Measurements from ENCODE around the gene NLRP3. TPM values are rescaled to one million over a fixed set of nuclear protein-coding genes. Genes with fewer than 3 reads are reported as not detected.
"Not testable (repeated sequence)": the region's sequence is repeated elsewhere in the genome, so short reads cannot be mapped to it uniquely, and the experiment has no call there.

NLRP3 gene
- total RNA-seq, 1 experiment from 2014 or later, result not detected

- peak; percentile 85 for DNase-seq (ENCODE audit: extremely low read depth, low read depth)
These were observed 25.7 kb upstream of the NLRP3 start for GRCh38 chr1:247390116-247390791.

GRCh38 chr1:247390996-247391395, 25.0 kb upstream of the NLRP3 start:
- DNase-seq (ENCODE audit: extremely low read depth, low read depth), result no peak

GRCh38 chr1:247392088-247392487, 23.9 kb upstream of the NLRP3 start:
- no peak for DNase-seq (ENCODE audit: extremely low read depth, low read depth)

- DNase-seq (ENCODE audit: extremely low read depth, low read depth), result not testable (repeated sequence)
These were observed 20.9 kb upstream of the NLRP3 start for GRCh38 chr1:247395075-247395474.

GRCh38 chr1:247400685-247401084, 15.3 kb upstream of the NLRP3 start:
- DNase-seq (ENCODE audit: extremely low read depth, low read depth), result no peak

- DNase-seq (ENCODE audit: extremely low read depth, low read depth), result no peak
These were observed 14.5 kb upstream of the NLRP3 start for GRCh38 chr1:247401310-247402119.

GRCh38 chr1:247402120-247402675, 13.8 kb upstream of the NLRP3 start:
- no peak for DNase-seq (ENCODE audit: extremely low read depth, low read depth)

GRCh38 chr1:247406014-247406656, 9.8 kb upstream of the NLRP3 start:
- no peak for DNase-seq (ENCODE audit: extremely low read depth, low read depth)

- DNase-seq (ENCODE audit: extremely low read depth, low read depth), result no peak
These were observed 8.8 kb upstream of the NLRP3 start for GRCh38 chr1:247407180-247407616.

GRCh38 chr1:247408100-247408499, 7.9 kb upstream of the NLRP3 start:
- no peak for DNase-seq (ENCODE audit: extremely low read depth, low read depth)

- DNase-seq (ENCODE audit: extremely low read depth, low read depth), result no peak
These were observed 6.0 kb upstream of the NLRP3 start for GRCh38 chr1:247409869-247410544.

GRCh38 chr1:247411621-247412327, 4.2 kb upstream of the NLRP3 start:
- no peak for DNase-seq (ENCODE audit: extremely low read depth, low read depth)

GRCh38 chr1:247417831-247418230, 1.9 kb downstream of the NLRP3 start:
- no peak for DNase-seq (ENCODE audit: extremely low read depth, low read depth)

GRCh38 chr1:247419336-247419735, 3.4 kb downstream of the NLRP3 start:
- DNase-seq (ENCODE audit: extremely low read depth, low read depth), result no peak

- DNase-seq (ENCODE audit: extremely low read depth, low read depth), result no peak
These were observed 5.1 kb downstream of the NLRP3 start for GRCh38 chr1:247421074-247421473.

GRCh38 chr1:247429496-247429895, 13.5 kb downstream of the NLRP3 start:
- DNase-seq (ENCODE audit: extremely low read depth, low read depth), result no peak

GRCh38 chr1:247430434-247430833, 14.5 kb downstream of the NLRP3 start:
- no peak for DNase-seq (ENCODE audit: extremely low read depth, low read depth)

- no peak for DNase-seq (ENCODE audit: extremely low read depth, low read depth)
These were observed 15.7 kb downstream of the NLRP3 start for GRCh38 chr1:247431643-247432042.

GRCh38 chr1:247434005-247434404, 18.0 kb downstream of the NLRP3 start:
- DNase-seq (ENCODE audit: extremely low read depth, low read depth), result no peak

All from NCI-H460 (cell line).